Keratinocyte (primary cell): ENCODE results near the gene TSC22D2.

ENCODE experiments used
- CTCF ChIP-seq, 3 experiments: IDR thresholded peaks in 1 of 3; conservative IDR thresholded peaks in 1 of 3; optimal IDR thresholded peaks in 1 of 3; 2 replicates in 2 of 3; 3 replicates in 1 of 3; pipeline versions ENCODE3 to v1.5.1; 2011; ENCODE audit warnings: low read length in 3 of 3, mild to moderate bottlenecking in 3 of 3, moderate library complexity in 2 of 3, control low read depth in 1 of 3, inconsistent platforms in 1 of 3; ENCODE audit not compliant: insufficient read depth in 2 of 3; ENCODE audit errors: extremely low read depth in 1 of 3
- EZH2 ChIP-seq: IDR thresholded peaks from one replicate; pipeline ENCODE4 v1.6.1; 2012; ENCODE audit warnings: inconsistent platforms, mild to moderate bottlenecking, low read length, moderate library complexity

GRCh38 chr3:150495149-150495548, 87.1 kb downstream of the TSC22D2 start:
- no peak for TF ChIP-seq CTCF (optimal IDR thresholded peaks at IDR 0.05 in 1 of 3, IDR thresholded peaks at IDR 0.05 in 1 of 3, conservative IDR thresholded peaks at IDR 0.05 in 1 of 3; ENCODE audit: extremely low read depth in 1 of 3, insufficient read depth in 2 of 3, low read length in 3 of 3)
- no peak for TF ChIP-seq EZH2
